Colonic mucosa (tissue), 4 donors: ENCODE measurements around the gene CREBBP. TPM values are rescaled to one million over a fixed set of nuclear protein-coding genes. Genes with fewer than 3 reads are reported as not detected.
A peak's percentile ranks its signal among the peaks of the same experiment; 100 is the strongest.
"Not testable (repeated sequence)": the region's sequence is repeated elsewhere in the genome, so short reads cannot be mapped to it uniquely, and the experiment has no call there.

Source experiments
- DNase-seq: peaks from one replicate; pipeline ENCODE4 v3.0.0-alpha.2; 2020
- H3K27ac ChIP-seq: fragments of 200-600 bp; one replicate; pipeline ENCODE4 v1.8.0; 2021
- H3K27me3 ChIP-seq: fragments of 200-600 bp; one replicate; pipeline ENCODE4 v1.8.0; 2021
- H3K36me3 ChIP-seq: fragments of 200-600 bp; one replicate; pipeline ENCODE4 v1.8.0; 2021
- H3K4me1 ChIP-seq: fragments of 200-600 bp; one replicate; pipeline ENCODE4 v1.8.0; 2021; ENCODE audit warnings: mild to moderate bottlenecking
- H3K4me3 ChIP-seq: fragments of 200-600 bp; one replicate; pipeline ENCODE4 v1.8.0; 2021
- H3K9ac ChIP-seq, 2 donors: one replicate each; pipeline ENCODE4 v1.7.0; 2013; ENCODE audit warnings: control low read depth in 2 of 2, low read depth in 2 of 2, low read length in 2 of 2
- H3K9me3 ChIP-seq: fragments of 200-600 bp; one replicate; pipeline ENCODE4 v1.8.0; 2021
- CTCF ChIP-seq: fragments of 200-600 bp; IDR thresholded peaks from one replicate; pipeline ENCODE4 v1.8.0; 2022; ENCODE audit warnings: antibody characterized with exemption, mild to moderate bottlenecking
- intact Hi-C: fragments of 100-400 bp; cut with DNase I; formaldehyde crosslinking; loops from one replicate; pipeline ENCODE4 v1.14.1; 2022
- total RNA-seq, 2 donors: library from RNA; stranded (reverse); fragmentation: NEBNext Ultra II Directional in 1 of 2; extraction: Animal tissue kit (Norgen Biotek cat#: 25700) in 1 of 2; gene quantifications; one replicate each; pipeline ENCODE4 v1.2.1, GENCODE V29; 2021
- donor health status: healthy.
- donor health status: DM: no; HTN: no; CAD: no.
- donor health status: DM: no; HTN: no; CAD: no.

The CREBBP gene
- total RNA-seq, 2 donors from 2014 or later: 42.0 to 45.2 TPM

- Histone ChIP-seq H3K9ac (no peak overlapping the region), H3K27ac (no peak overlapping the region), H3K4me3 (no peak overlapping the region), H3K4me1 (peaks cover 3% of the 10 kb centered on the region), H3K9me3 (no peaks in the 10 kb centered on the region), H3K36me3 (no peaks in the 10 kb centered on the region), H3K27me3 (no peaks in the 10 kb centered on the region)
- intact Hi-C loops: no loop called here
- DNase-seq: no peak
- TF ChIP-seq CTCF: no peak
Measured at GRCh38 chr16:3718628-3719027, 161.9 kb downstream of the CREBBP start.

DNA sequence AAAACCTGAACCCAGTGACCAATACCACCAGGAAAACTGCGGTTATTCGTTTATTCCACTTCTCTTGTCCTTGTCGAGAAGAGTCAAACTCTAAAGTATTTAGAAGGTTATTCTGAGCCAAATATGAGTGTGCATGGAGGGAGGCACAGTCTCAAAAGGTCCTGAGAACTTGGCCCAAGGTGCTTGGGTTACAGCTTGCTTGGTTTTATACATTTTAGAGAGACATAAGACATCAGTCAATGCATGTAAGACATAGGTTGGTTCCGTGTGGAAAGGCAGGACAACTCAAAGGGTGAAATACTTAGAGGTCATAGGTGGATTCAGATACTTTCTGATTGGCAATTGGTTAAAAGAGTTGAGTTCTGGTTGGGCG is 162.5 kb downstream of the CREBBP start:
- intact Hi-C loops: no loop called here
- Histone ChIP-seq H3K4me3 (peak overlapping the region; percentile 89), H3K36me3 (no peaks in the 10 kb centered on the region), H3K27me3 (no peaks in the 10 kb centered on the region), H3K9me3 (no peaks in the 10 kb centered on the region), H3K9ac (peak overlapping the region; percentile 90 to 96), H3K4me1 (peaks cover 3% of the 10 kb centered on the region), H3K27ac (peak overlapping the region; percentile 62)
- DNase-seq: no peak
- TF ChIP-seq CTCF: no peak

DNA sequence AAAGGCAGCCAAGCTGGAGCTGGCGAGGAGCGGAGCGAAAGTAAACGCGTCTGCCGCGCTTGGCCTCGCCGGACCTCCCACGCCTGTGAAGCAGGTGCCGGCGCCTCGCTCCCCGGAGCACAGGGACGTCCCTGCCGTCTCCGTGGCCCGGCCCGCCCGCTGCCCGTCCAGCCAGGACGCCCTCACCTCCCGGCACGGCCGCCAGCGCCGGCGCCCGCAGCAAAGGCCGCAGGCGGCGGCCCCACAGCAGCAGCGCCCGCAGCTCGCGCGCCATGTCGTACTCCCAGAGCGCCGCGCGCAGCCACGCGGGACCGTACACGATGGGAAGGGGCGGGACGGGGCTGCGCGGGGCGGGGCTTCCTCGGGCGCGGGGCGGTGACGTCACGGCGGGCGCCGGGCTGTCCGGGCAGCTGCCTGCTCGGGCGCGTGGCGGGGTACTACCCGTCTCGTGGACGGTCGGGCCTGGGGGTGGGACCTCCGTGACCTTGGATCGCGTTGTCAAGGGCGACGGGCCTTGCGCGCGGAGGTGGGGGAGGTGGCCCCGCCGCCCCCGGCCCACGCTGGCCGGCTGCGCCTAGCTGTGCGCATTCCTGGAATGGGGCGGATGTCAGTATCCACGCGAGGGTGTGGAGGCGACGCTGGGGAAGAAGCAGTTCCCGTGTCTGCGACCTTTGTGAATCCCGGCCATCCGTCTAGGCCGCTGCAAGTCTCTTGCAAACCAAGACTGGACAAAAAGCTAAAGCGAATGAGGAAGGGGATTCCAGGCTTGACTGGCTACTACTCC is 163.1 kb downstream of the CREBBP start, which contains the start of gene TRAP1:
Gene TRAP1 (minus strand): TSS at position 290 of the 784 bp plus-strand sequence. CDS start 16 bp downstream, at position 274.
- Histone ChIP-seq H3K27me3 (no peaks in the 10 kb centered on the region), H3K9ac (peak within 1 kb of the TSS; percentile 90 to 96), H3K9me3 (no peaks in the 10 kb centered on the region), H3K4me1 (peaks cover 3% of the 10 kb centered on the region), H3K27ac (peak within 1 kb of the TSS; percentile 62), H3K36me3 (no peaks in the 10 kb centered on the region), H3K4me3 (peak within 1 kb of the TSS; percentile 89)
- peak; percentile 91 for DNase-seq
- TF ChIP-seq CTCF: no peak
- intact Hi-C loops: no loop called here

DNA sequence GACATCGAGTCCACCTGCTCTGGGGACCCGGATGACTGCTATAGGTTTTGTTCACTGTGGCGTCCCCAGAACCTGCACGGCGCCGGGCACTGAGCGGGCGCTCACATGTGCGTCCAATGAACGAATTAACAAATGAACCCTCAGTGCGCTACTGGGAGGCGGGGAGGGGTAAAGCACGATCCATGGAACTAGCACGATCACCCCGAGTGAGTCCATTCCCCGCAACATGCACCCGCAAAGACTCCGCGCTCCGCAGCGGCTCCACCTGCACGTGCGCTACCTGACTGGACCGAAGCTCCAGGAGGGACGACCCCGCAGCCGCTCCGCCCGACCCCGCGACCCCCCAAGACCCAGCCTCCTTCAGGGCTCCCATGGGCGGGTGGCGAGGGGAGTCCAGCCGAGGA is 163.7 kb downstream of the CREBBP start:
- H3K36me3 ChIP-seq: no peaks in the 10 kb centered on the region
- TF ChIP-seq CTCF: no peak
- peak; percentile 50 for DNase-seq
- no peaks in the 10 kb centered on the region for H3K9me3 ChIP-seq
- no peaks in the 10 kb centered on the region for H3K27me3 ChIP-seq
- peaks cover 3% of the 10 kb centered on the region for H3K4me1 ChIP-seq
- H3K4me3 ChIP-seq: peak overlapping the region; percentile 89
- intact Hi-C loops: no loop called here
- H3K9ac ChIP-seq: peak overlapping the region; percentile 82 to 88
- peak overlapping the region; percentile 62 for H3K27ac ChIP-seq

DNA sequence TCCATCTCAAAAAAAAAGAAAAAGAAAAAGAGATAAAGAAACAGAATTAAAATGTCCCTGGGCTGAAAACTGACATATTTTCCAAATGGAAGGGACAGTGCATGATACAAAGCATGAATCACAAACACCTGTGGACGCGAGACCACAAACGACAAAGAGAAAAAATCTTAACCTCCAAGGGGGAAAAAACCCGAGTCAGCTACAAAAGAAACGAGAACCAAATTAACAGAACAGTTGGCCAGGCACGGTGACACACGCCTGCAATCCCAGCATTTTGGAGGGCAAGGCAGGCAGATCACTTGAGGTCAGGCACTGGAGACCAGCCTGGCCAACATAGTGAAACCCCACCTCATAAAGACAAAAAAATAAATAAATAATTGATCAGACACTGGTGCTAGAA is 165.1 kb downstream of the CREBBP start:
- Histone ChIP-seq H3K4me3 (no peak overlapping the region), H3K9me3 (no peaks in the 10 kb centered on the region), H3K9ac (no peak overlapping the region), H3K27ac (no peak overlapping the region), H3K36me3 (no peaks in the 10 kb centered on the region), H3K27me3 (no peaks in the 10 kb centered on the region), H3K4me1 (peaks cover 3% of the 10 kb centered on the region)
- DNase-seq: no peak
- TF ChIP-seq CTCF: no peak
- intact Hi-C loops: no loop called here

- intact Hi-C loops, H3K27ac ChIP-seq, H3K36me3 ChIP-seq, DNase-seq, H3K9me3 ChIP-seq, H3K4me3 ChIP-seq, H3K4me1 ChIP-seq, H3K9ac ChIP-seq, H3K27me3 ChIP-seq: not testable (repeated sequence)
Measured at GRCh38 chr16:3714378-3714777, 166.1 kb downstream of the CREBBP start.
